Hepatocyte (in vitro differentiated cells): ENCODE results near the gene FBXW2. TPM values are rescaled to one million over a fixed set of nuclear protein-coding genes. Genes with fewer than 3 reads are reported as not detected.

Source experiments
- DNase-seq: peaks from one replicate; pipeline ENCODE4 v3.0.0-alpha.2; 2016; ENCODE audit warnings: low spot score
- H2AFZ ChIP-seq: fragments of 200-600 bp; sonication (generic); 2 replicates; pipeline ENCODE4 v1.6.0; 2016; ENCODE audit warnings: antibody characterized with exemption, mild to moderate bottlenecking
- H3K27ac ChIP-seq: fragments of 200-600 bp; sonication (generic); 2 replicates; pipeline ENCODE4 v1.5.1; 2016; ENCODE audit warnings: mild to moderate bottlenecking
- H3K27me3 ChIP-seq: fragments of 200-600 bp; sonication (generic); 2 replicates; pipeline ENCODE4 v1.6.1; 2016
- H3K36me3 ChIP-seq: fragments of 200-600 bp; sonication (generic); replicated peaks from 2 replicates; pipeline ENCODE4 v1.5.1; 2016; ENCODE audit warnings: low read depth; ENCODE audit not compliant: insufficient read depth
- H3K4me1 ChIP-seq: fragments of 200-600 bp; sonication (generic); 2 replicates; pipeline ENCODE4 v1.5.1; 2016; ENCODE audit warnings: mild to moderate bottlenecking, moderate library complexity; ENCODE audit not compliant: insufficient read depth
- H3K4me2 ChIP-seq: fragments of 200-600 bp; sonication (generic); 2 replicates; pipeline ENCODE4 v1.6.0; 2016
- H3K4me3 ChIP-seq: fragments of 200-600 bp; sonication (generic); 2 replicates; pipeline ENCODE4 v1.5.1; 2016; ENCODE audit warnings: mild to moderate bottlenecking
- H3K79me2 ChIP-seq: fragments of 200-600 bp; sonication (generic); 2 replicates; pipeline ENCODE4 v1.6.0; 2017; ENCODE audit warnings: mild to moderate bottlenecking
- H3K9me2 ChIP-seq: fragments of 200-600 bp; sonication (generic); replicated peaks from 2 replicates; pipeline ENCODE4 v1.6.0; 2017; ENCODE audit warnings: mild to moderate bottlenecking; ENCODE audit not compliant: insufficient read depth
- H3K9me3 ChIP-seq: fragments of 200-600 bp; sonication (generic); 2 replicates; pipeline ENCODE4 v1.5.1; 2016; ENCODE audit warnings: low read depth, mild to moderate bottlenecking
- H4K20me1 ChIP-seq: fragments of 200-600 bp; sonication (generic); 2 replicates; pipeline ENCODE4 v1.6.0; 2016; ENCODE audit warnings: mild to moderate bottlenecking; ENCODE audit not compliant: insufficient read depth, poor library complexity, severe bottlenecking
- EZH2 ChIP-seq: fragments of 200-600 bp; sonication (generic); IDR thresholded peaks from 2 replicates; pipeline ENCODE4 v1.6.1; 2016; ENCODE audit warnings: antibody characterized with exemption, mild to moderate bottlenecking, borderline replicate concordance
- EZH2phosphoT487 ChIP-seq: fragments of 200-600 bp; sonication (generic); IDR thresholded peaks from one replicate; pipeline ENCODE4 v1.6.1; 2018; ENCODE audit warnings: antibody characterized with exemption, mild to moderate bottlenecking, low read depth, moderate library complexity; ENCODE audit not compliant: unreplicated experiment, severe bottlenecking
- WGBS: methylation state at CpG from one replicate; pipeline ENCODE4 v1.1.6; 2016; ENCODE audit warnings: low lambda C conversion rate; ENCODE audit errors: missing lambda C conversion rate; 5-methylcytosine and 5-hydroxymethylcytosine counted together
- polyA plus RNA-seq: library from polyadenylated mRNA; unstranded; fragments of >200 nt; fragmentation: Nextera tagmentation; extraction: Ambion mirVana; gene quantifications from 2 replicates; pipeline ENCODE4 v1.2.1, GENCODE V29; 2016
- total RNA-seq: library from RNA; depleted of rRNA; stranded (reverse); fragments of >200 nt; gene quantifications from 2 replicates; pipeline ENCODE4 v1.2.3, GENCODE V29; 2014
- TF ChIP-seq, protein P1 (sequence below): fragments of 200-600 bp; sonication (generic); IDR thresholded peaks from 2 replicates; pipeline ENCODE4 v1.5.1; 2016; ENCODE audit warnings: antibody characterized with exemption, mild to moderate bottlenecking; ENCODE audit not compliant: poor library complexity

The FBXW2 gene
- total and polyA plus RNA-seq, 2 experiments from 2014 or later, result 34.6 to 52.0 TPM

GRCh38 chr9:120773256-120773655 is 20.0 kb downstream of the FBXW2 start:
- Histone ChIP-seq H3K9me2 (no peaks in the 10 kb centered on the region), H3K4me3 (no peak overlapping the region), H3K27ac (peak overlapping the region; percentile 48), H3K79me2 (peaks cover 13% of the 10 kb centered on the region), H3K4me2 (no peak overlapping the region), H3K9me3 (no peaks in the 10 kb centered on the region), H3K36me3 (no peaks in the 10 kb centered on the region), H3K27me3 (no peaks in the 10 kb centered on the region), H4K20me1 (no peaks in the 10 kb centered on the region), H3K4me1 (peaks cover 24% of the 10 kb centered on the region), H2AFZ (no peak overlapping the region)
- DNase-seq, result peak; percentile 23
- TF ChIP-seq EZH2phosphoT487 (no peak), EZH2 (no peak)
- TF ChIP-seq, protein P1, sequence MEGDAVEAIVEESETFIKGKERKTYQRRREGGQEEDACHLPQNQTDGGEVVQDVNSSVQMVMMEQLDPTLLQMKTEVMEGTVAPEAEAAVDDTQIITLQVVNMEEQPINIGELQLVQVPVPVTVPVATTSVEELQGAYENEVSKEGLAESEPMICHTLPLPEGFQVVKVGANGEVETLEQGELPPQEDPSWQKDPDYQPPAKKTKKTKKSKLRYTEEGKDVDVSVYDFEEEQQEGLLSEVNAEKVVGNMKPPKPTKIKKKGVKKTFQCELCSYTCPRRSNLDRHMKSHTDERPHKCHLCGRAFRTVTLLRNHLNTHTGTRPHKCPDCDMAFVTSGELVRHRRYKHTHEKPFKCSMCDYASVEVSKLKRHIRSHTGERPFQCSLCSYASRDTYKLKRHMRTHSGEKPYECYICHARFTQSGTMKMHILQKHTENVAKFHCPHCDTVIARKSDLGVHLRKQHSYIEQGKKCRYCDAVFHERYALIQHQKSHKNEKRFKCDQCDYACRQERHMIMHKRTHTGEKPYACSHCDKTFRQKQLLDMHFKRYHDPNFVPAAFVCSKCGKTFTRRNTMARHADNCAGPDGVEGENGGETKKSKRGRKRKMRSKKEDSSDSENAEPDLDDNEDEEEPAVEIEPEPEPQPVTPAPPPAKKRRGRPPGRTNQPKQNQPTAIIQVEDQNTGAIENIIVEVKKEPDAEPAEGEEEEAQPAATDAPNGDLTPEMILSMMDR, result no peak
- 81% methylated on average over 3 of the region's 3 CpGs for WGBS

DNA sequence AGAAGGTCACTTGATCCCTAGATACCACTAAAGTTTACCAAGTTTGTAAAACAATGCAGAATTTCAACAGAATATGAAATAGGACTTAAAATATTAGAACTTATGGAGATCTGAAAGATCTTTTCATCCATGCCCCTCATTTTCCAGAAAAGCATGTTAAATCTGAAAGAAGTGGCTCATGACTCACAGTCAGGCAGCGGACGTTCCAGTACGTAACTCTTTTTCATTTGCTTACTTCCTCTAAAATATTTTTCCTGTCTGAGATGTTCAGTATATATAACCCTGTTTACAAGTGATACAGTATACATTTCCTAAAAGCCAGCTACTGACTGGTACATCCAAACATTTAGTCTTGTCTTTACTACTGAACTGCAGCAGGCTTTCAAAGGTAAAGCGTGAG is 22.3 kb downstream of the FBXW2 start:
- Histone ChIP-seq H4K20me1 (no peaks in the 10 kb centered on the region), H3K27me3 (no peaks in the 10 kb centered on the region), H3K79me2 (peaks cover 3% of the 10 kb centered on the region), H3K4me1 (peaks cover 32% of the 10 kb centered on the region), H3K36me3 (no peaks in the 10 kb centered on the region), H3K27ac (no peak overlapping the region), H2AFZ (no peak overlapping the region), H3K4me2 (no peak overlapping the region), H3K9me3 (no peaks in the 10 kb centered on the region), H3K9me2 (no peaks in the 10 kb centered on the region), H3K4me3 (no peak overlapping the region)
- no peak for DNase-seq
- 98% methylated on average over 4 of the region's 4 CpGs for WGBS
- no peak for TF ChIP-seq EZH2phosphoT487
- TF ChIP-seq, protein P1, result no peak
- TF ChIP-seq EZH2, result no peak

DNA sequence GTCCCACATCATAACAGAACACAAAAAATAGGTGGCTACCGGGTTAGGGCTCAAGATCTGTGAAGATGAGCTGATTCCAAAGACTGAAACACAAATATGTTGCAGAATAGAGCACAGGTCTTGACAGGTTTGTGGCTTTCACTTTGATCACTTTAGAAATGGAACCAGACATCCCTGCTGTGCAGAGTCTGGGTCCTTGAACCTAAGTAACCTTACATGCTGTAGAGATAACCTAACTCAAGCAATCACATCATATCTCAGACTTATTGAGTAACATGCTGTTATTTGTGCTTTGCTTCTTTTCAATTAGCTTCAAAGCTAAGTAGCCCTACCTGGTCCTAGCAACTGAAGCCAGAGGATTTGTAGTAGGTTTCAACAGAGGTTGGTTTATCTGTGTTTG is 24.3 kb downstream of the FBXW2 start:
- no peak for DNase-seq
- Histone ChIP-seq H3K79me2 (peaks cover 10% of the 10 kb centered on the region), H3K36me3 (no peaks in the 10 kb centered on the region), H3K9me3 (no peaks in the 10 kb centered on the region), H3K4me2 (no peak overlapping the region), H3K4me3 (no peak overlapping the region), H3K9me2 (no peaks in the 10 kb centered on the region), H3K4me1 (peaks cover 40% of the 10 kb centered on the region), H4K20me1 (no peaks in the 10 kb centered on the region), H3K27me3 (no peaks in the 10 kb centered on the region), H3K27ac (peak overlapping the region; percentile 55), H2AFZ (no peak overlapping the region)
- TF ChIP-seq EZH2 (no peak), EZH2phosphoT487 (no peak)
- TF ChIP-seq, protein P1, result no peak
- 52% methylated on average over 1 of the region's 1 CpG for WGBS

GRCh38 chr9:120768247-120768646 is 25.0 kb downstream of the FBXW2 start:
- no peaks in the 10 kb centered on the region for H3K36me3 ChIP-seq
- TF ChIP-seq, protein P1, result no peak
- TF ChIP-seq EZH2phosphoT487 (no peak), EZH2 (no peak)
- DNase-seq, result no peak
- peak overlapping the region; percentile 55 for H3K27ac ChIP-seq
- H4K20me1 ChIP-seq, result no peaks in the 10 kb centered on the region
- peak overlapping the region; percentile 21 for H3K4me2 ChIP-seq
- peaks cover 14% of the 10 kb centered on the region for H3K79me2 ChIP-seq
- H3K4me1 ChIP-seq, result peaks cover 40% of the 10 kb centered on the region
- no peaks in the 10 kb centered on the region for H3K27me3 ChIP-seq
- H3K9me3 ChIP-seq, result no peaks in the 10 kb centered on the region
- H2AFZ ChIP-seq, result no peak overlapping the region
- no peaks in the 10 kb centered on the region for H3K9me2 ChIP-seq
- no peak overlapping the region for H3K4me3 ChIP-seq
- 85% methylated on average over 4 of the region's 4 CpGs for WGBS
